ENCODE measurements around the gene PHYKPL.

The PHYKPL gene

GRCh38 chr5:178215280-178216002 is 17.2 kb downstream of the PHYKPL start:
- DNase-seq (ENCODE audit: low read depth) = no peak
- TF ChIP-seq CTCF (conservative IDR thresholded peaks at IDR 0.05; ENCODE audit: low read depth, low read length) = no peak
- H3K4me3 ChIP-seq (ENCODE audit: low read depth, low read length) = no peak overlapping the region

GRCh38 chr5:178214160-178214803 is 18.3 kb downstream of the PHYKPL start:
- no peak for TF ChIP-seq CTCF (conservative IDR thresholded peaks at IDR 0.05; ENCODE audit: low read depth, low read length)
- no peak overlapping the region for H3K4me3 ChIP-seq (ENCODE audit: low read depth, low read length)

GRCh38 chr5:178213748-178214151 is 18.9 kb downstream of the PHYKPL start:
- no peak for DNase-seq (ENCODE audit: low read depth)
- H3K4me3 ChIP-seq (ENCODE audit: low read depth, low read length) = no peak overlapping the region
- no peak for TF ChIP-seq CTCF (conservative IDR thresholded peaks at IDR 0.05; ENCODE audit: low read depth, low read length)

More at GRCh38 chr5:178214160-178214803, 18.3 kb downstream of the PHYKPL start:
- no peak for DNase-seq (ENCODE audit: low read depth)

GRCh38 chr5:178213003-178213461 is 19.6 kb downstream of the PHYKPL start:
- no peak for DNase-seq (ENCODE audit: low read depth)
- H3K4me3 ChIP-seq (ENCODE audit: low read depth, low read length) = no peak overlapping the region

GRCh38 chr5:178212241-178213002 is 20.2 kb downstream of the PHYKPL start:
- no peak for DNase-seq (ENCODE audit: low read depth)
- TF ChIP-seq CTCF (conservative IDR thresholded peaks at IDR 0.05; ENCODE audit: low read depth, low read length) = no peak
- no peak overlapping the region for H3K4me3 ChIP-seq (ENCODE audit: low read depth, low read length)

More at GRCh38 chr5:178213003-178213461, 19.6 kb downstream of the PHYKPL start:
- TF ChIP-seq CTCF (conservative IDR thresholded peaks at IDR 0.05; ENCODE audit: low read depth, low read length) = no peak

GRCh38 chr5:178211095-178212048 is 21.2 kb downstream of the PHYKPL start:
- TF ChIP-seq CTCF (conservative IDR thresholded peaks at IDR 0.05; ENCODE audit: low read depth, low read length) = no peak
- H3K4me3 ChIP-seq (ENCODE audit: low read depth, low read length) = no peak overlapping the region
- DNase-seq (ENCODE audit: low read depth) = no peak

All from choroid plexus epithelial cell (primary cell).